Activated CD4-positive, alpha-beta T cell treated with anti-CD3 and anti-CD28 coated beads for 4 hours (primary cell): ENCODE data around the gene PDE6H.
A peak's percentile ranks its signal among the peaks of the same experiment; 100 is the strongest.

Experiments
- DNase-seq, 2 donors: peaks; one replicate each; pipeline ENCODE4 v3.0.0-alpha.2; 2020

The PDE6H gene

GRCh38 chr12:14952299-14952921 lies 20.4 kb upstream of the PDE6H start:
- DNase-seq = no peak

DNA sequence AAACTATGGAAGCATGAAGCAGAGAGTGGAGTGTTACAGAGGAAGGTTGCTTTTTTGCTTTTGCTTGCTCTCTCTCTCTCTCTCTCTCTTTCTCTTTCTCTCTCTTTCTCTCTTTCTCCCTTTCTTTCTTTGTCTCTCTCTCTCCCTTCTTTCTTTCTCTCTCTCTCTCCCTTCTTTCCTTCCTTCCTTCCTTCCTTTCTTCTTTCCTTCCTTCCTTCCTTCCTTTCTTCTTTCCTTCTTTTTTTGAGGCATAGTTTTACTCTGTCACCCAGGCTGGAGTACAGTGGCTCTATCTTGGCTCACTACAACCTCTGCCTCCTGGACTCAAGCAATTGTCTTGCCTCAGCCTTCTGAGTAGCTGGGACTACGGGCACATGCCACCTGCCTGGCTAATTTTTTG lies 19.1 kb upstream of the PDE6H start:
- no peak for DNase-seq

DNA sequence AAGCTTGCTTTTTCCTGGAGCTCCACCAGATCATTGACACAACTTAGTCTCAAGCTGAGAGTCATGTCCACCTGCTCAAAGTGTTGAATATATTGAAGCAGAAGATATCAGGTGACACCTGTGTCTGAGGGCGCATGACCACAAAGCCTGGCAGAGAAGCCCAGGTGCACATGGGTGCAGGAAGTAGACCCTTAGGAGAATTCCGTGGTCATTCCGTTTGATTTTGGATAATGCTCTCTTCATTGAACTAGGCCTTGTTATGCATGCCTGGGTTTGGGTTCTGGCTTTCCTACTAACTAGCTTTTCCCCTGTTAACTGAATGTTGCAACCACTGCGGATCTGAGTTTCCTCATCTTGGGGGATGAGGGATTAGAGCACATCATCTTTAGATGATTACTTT lies 18.6 kb upstream of the PDE6H start:
- DNase-seq = no peak

- peak in 1 of 2 donors; percentile 34 for DNase-seq
Measured at GRCh38 chr12:14956024-14956891, 16.6 kb upstream of the PDE6H start.

GRCh38 chr12:14956905-14957304 lies 15.9 kb upstream of the PDE6H start:
- no peak for DNase-seq

GRCh38 chr12:14957551-14958168 lies 15.2 kb upstream of the PDE6H start:
- no peak for DNase-seq

DNA sequence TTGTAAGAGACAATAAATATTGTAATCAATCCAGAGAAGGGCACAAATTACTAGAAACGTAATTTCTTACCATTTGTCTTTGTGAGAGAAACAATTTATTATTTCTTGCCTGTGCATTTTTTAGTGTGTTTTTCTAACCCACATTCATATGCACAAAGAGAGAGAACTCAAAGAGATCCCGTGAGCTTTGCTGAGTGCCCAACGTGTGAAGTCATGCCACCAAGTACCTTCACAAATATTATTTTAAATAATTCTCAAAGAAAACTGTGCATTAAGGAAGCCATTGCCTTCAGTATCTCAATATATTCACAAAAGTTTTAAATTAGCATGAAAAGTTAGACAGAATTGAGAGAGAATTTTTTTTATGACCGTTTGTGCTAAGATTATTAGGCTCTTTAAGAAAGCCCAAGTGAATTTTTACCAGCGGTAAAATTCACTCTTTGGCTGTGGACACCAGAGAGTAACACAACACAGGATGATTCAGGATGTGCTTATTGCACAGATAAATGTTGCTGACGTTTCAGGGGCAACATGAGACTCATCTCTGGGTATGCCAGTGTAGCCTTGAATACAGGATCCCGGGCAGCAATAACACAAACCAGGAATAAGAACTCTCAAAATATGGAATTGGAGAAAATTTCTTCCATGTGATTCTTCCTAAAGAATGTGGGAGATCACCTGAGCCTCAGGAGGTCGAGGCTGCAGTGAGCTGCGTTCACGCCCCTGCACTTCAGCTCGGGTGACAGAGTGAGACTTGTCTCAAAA lies 14.3 kb upstream of the PDE6H start:
- DNase-seq = no peak

DNA sequence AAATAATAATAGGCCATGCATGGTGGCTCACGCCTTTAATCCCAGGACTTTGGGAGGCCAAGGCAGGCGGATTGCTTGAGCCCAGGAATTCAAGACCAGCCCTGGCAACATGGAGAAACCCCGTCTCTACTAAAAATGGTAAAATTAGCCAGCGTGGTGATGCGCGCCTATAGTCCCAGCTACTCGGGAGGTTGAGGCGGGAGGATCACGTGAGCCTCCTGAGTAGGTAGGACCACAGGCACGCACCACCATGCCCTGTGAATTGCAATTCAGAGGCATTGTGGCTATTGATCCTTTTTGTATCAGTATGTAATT lies 13.8 kb upstream of the PDE6H start:
- no peak for DNase-seq

DNA sequence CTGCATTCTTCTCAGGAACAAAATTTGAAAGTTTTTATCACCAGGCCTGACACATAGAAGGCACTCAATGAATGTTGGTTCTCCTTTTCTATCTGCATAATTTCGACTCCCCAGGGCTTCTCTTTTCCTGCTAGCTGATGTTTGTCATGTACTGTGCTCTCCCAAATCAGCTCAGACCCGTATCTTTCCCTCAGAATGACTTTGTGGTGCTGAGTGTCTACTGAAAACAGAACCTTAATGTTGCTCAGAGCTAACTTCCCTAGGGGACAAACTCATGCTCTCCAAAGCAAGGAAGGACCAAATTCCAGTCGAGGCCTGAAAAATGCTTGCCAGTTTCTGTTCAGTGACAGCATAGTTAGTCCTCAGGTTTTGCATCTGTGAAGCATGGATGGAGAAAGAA lies 13.4 kb upstream of the PDE6H start:
- DNase-seq = no peak

DNA sequence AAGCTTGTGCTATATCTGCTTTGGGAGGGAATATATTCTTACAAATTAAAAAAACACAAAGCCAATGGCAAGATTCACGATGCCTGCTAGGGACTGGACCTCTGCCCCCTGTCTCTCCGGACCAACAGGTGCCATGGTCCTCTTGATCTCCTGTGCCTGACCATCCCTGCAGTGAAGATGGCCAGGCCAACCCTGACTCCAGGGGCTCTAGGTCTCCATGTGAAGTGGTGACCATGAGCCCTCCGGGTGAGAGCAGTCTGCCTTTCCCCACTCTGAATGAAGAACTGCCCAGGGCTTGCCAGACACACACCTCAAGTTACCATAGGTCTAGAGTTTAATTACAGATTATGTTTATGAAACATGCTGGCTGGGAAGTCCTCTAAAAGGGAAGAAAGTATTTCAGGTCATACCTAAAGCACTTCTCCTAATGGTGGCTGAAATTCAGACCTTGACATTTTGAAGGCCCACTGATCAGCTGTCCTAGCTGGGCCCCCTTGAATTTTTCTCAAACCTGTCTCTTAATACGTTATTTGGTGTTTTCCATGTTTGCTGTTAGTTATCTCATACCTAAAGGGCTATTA lies 12.8 kb upstream of the PDE6H start:
- DNase-seq = no peak

GRCh38 chr12:14960548-14961465 lies 12.0 kb upstream of the PDE6H start:
- peak; percentile 35 to 40 for DNase-seq

DNA sequence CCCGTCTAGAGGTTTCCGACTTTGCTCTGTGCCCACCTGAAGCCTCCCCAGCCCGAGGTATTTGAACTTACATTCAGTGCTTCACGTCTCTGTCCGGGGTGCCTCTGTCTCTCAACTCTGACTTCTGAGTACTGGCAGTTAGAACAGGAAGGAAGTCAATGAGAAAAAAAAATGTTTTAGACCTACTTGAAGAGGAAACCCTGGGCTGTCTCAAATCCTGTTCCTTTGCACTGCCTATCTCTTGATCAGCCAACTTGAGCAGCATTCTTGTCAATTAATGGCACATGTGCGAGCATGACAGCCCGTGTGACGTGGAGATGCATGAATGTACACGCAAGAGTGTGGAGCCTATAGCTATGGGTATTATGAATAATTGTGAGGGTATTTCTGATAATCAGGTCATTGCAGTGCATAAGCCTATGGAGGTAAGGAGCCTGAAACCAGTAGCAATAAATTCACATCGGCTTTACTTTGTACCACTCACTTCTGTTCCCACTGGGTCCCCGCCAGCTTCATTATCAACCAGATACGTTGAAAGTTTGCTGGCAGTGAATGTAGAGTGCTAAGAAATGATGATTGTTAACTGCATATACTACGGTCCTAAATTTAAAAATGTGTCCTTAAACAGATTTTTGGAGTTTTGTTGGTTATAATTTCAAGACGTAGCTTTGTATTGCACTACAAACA lies 11.2 kb upstream of the PDE6H start, which contains the start of gene ARHGDIB:
TSS of gene ARHGDIB (minus strand) at position 136 of the 687 bp plus-strand sequence. CDS start 10,889 bp downstream, outside the sequence.
- DNase-seq = peak; percentile 71 to 78

DNA sequence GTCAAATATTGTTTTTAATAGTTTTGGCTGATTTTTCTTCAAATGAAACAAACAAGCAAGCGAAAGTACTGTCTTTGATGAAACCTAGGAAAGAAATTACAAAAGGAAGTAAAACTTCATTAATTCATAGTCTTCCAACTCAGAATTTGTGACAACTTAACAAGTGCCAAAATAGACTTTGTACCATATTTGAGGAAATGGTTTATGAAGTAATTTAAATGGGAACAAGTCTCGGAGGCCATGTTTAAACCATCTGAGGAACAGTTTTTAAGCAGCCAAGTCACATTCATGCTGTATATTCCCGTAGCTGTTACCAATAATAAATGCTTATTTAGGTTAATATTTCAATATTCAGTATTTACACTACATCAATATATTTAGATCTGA lies 10.7 kb upstream of the PDE6H start:
- no peak for DNase-seq

DNA sequence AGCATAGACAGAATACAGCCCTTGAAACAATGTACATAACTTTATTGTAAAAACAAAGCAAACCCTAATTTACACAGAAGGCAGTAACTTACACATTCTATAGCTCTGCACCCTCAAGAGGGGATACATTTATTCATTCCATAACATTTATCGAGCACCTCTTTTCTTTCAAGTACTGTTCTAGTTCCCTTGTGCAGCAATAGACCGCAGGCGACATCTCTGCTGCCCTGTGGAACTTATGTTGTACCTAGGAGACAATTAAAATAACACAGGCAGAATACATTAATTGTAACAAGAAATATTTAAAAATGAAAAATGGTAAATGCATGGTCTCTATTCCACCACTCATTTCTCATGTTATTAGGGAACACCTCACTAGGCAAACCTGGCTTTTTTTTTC lies 10.0 kb upstream of the PDE6H start:
- no peak for DNase-seq

DNA sequence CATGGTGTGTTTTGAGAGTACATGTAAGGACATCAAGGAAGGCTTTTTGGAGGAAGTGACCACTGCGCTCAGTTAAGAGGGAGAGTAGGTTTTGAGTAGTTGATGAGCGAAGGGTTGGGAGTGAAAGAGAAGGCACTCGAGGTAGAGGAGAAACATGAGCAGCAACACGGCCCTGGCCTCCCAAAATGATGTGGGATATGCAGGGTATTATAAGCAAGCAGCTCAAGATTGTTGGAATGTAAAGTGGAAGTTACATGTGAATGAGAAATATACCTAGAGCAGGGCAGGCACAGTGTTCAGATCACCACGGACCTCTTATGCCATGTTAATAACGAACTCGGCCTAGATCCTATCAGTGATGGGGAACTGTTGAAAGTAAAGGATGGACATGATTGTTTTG lies 9.3 kb upstream of the PDE6H start:
- no peak for DNase-seq

- no peak for DNase-seq
Measured at GRCh38 chr12:14964406-14964805, 8.4 kb upstream of the PDE6H start.

GRCh38 chr12:14965221-14965620 lies 7.6 kb upstream of the PDE6H start:
- DNase-seq = no peak

DNA sequence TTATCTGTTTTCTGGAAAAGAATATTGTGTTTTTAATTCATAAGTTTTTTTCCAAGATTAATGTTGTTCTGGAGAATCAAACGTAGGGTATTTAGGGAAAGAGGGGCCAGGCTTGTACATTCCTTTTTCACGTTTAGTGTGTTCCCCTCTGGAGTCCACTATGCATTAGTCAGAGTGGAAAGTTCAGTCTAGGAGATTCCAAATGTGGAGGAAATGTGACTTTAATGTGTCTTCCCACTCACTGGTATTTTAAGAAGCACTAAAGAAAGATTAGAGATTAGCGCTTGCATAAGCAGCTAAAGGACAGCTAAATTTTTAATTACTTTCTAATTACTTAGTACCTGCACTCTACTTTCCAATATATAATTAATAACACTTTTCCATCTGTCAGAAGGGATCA lies 4.4 kb upstream of the PDE6H start:
- DNase-seq = no peak

DNA sequence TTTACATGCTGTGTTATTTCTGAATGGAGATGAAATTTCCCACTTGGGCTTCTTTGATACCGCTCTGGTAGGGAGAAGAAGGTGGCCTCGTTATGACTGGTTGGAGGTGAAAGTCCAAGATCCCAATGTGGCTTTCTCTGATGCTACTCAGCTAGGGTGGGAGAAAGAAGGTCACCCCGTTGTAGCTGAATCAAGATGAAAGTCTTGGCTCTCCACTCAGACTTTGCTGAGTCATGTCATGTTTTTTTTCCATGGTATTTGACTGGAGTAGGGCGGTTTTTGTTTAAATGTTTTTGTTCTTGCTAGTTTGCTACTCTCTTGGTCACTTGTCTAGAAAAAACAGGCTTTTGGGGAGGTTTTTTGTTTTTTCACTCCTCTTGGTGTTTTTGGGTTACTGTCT lies 2.4 kb upstream of the PDE6H start:
- no peak for DNase-seq

GRCh38 chr12:14974633-14975032 lies 1.8 kb downstream of the PDE6H start:
- DNase-seq = no peak

DNA sequence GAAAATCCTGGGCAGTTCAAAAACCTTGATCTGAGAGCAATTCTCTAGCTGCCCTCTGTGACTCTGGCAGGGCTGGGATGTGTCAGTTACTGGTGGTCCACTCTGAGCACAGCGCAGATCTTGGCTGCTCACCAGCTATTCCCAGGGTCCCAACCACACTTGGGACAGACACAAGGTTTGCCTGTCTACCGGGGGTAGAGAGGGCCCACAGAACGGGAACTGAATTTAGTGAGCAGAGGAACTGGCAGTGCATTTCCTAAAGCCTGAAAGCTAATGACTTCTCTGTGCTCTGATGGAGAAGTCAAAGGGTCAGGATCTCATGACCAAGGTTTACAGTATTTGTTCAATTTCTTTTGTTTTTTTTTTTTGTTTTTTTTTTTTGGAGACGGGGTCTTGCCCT lies 2.6 kb downstream of the PDE6H start:
- no peak for DNase-seq
